Measurements from ENCODE around the gene ARID2.

The ARID2 gene

GRCh38 chr12:45816652-45817051 lies 87.1 kb downstream of the ARID2 start:
- TF ChIP-seq, protein P1, sequence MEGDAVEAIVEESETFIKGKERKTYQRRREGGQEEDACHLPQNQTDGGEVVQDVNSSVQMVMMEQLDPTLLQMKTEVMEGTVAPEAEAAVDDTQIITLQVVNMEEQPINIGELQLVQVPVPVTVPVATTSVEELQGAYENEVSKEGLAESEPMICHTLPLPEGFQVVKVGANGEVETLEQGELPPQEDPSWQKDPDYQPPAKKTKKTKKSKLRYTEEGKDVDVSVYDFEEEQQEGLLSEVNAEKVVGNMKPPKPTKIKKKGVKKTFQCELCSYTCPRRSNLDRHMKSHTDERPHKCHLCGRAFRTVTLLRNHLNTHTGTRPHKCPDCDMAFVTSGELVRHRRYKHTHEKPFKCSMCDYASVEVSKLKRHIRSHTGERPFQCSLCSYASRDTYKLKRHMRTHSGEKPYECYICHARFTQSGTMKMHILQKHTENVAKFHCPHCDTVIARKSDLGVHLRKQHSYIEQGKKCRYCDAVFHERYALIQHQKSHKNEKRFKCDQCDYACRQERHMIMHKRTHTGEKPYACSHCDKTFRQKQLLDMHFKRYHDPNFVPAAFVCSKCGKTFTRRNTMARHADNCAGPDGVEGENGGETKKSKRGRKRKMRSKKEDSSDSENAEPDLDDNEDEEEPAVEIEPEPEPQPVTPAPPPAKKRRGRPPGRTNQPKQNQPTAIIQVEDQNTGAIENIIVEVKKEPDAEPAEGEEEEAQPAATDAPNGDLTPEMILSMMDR (IDR thresholded peaks at IDR 0.05): no peak
- no peak overlapping the region for H3K27ac ChIP-seq

DNA sequence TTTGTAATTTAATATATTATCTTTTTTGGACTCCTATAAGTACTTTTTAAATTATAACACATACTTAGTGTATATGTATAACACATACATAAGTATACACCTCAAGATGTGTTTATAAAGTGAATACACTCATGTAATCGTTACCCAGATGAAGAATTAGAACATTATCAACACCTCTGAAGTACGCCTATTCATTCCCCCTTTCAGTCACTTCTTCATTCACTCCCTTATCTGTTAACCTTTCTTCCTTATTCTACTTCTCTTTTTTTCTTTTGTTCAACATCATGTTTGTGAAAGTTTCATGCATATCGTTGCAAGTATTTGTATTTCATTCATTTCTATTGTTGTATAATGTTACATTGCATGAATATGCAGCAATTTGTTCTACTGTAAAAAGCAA lies 98.5 kb downstream of the ARID2 start:
- TF ChIP-seq, protein P1 (IDR thresholded peaks at IDR 0.05): no peak
- TF ChIP-seq ZFX (IDR thresholded peaks at IDR 0.05; ENCODE audit: borderline replicate concordance): no peak
- no peak overlapping the region for H3K27ac ChIP-seq

DNA sequence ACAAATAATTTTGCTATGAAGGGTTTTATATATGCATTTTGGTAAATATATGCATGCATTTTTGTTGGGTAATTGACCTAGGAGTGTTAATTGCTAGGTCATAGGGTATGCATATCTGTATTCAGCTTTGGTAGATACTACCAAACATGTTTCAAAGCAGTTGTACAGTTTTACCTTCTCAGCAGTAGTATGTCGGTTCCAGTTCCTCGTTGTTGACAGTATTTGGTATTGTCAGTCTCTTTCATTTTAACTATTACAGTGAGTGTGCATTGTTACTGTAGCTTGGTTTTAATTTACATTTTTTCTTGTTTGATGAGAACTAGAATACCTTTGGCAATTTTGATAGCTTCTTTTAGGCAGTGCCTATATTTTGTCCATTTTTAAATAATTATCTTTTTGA lies 98.9 kb downstream of the ARID2 start:
- H3K27ac ChIP-seq: no peak overlapping the region
- TF ChIP-seq ZFX (IDR thresholded peaks at IDR 0.05; ENCODE audit: borderline replicate concordance): no peak
- TF ChIP-seq, protein P1 (IDR thresholded peaks at IDR 0.05): no peak

GRCh38 chr12:45831590-45831989 lies 102.1 kb downstream of the ARID2 start:
- H3K27ac ChIP-seq: no peak overlapping the region
- TF ChIP-seq, protein P1 (IDR thresholded peaks at IDR 0.05): no peak
- TF ChIP-seq ZFX (IDR thresholded peaks at IDR 0.05; ENCODE audit: borderline replicate concordance): no peak

DNA sequence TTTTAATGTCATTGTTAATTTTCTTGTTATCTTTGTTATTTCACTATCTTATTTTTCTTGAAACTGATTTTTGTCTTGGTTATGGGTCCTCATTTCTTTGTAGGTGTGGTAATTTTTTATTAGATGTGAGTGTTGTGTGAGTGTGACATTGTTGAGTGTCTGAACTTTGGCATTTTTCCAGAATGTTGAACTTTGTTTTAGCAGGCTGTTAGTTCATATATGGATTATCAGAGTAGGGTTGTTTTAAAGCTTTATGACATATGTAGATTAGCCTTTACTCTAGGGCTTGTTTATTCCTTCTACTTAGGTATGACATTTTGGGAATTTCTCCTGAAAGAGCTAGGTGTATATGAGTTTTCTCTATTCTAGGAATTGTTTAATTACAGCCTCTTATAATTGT lies 103.9 kb downstream of the ARID2 start:
- no peak for TF ChIP-seq ZFX (IDR thresholded peaks at IDR 0.05; ENCODE audit: borderline replicate concordance)
- TF ChIP-seq, protein P1 (IDR thresholded peaks at IDR 0.05): no peak
- H3K27ac ChIP-seq: no peak overlapping the region

DNA sequence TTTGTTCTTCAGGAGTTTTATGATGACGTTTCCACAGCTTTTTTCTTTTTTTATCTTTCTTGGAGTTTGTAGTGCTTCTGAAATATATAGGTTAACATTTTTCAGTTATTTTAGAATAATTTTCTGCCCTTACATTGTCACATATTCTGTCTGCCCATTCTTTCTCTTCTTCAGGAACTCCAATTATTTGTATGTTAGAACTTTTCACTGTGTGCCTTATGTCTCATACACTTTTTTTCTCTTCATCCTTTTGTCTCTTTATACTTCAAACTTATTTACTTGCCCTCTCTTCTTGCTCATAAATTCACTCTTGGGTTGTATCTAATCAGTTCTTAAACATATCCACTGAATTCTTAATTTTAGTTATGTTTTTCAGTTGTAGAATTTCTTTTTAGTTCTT lies 105.3 kb downstream of the ARID2 start:
- no peak for TF ChIP-seq ZFX (IDR thresholded peaks at IDR 0.05; ENCODE audit: borderline replicate concordance)
- TF ChIP-seq, protein P1 (IDR thresholded peaks at IDR 0.05): no peak
- no peak overlapping the region for H3K27ac ChIP-seq

- TF ChIP-seq, protein P1 (IDR thresholded peaks at IDR 0.05): no peak
- TF ChIP-seq ZFX (IDR thresholded peaks at IDR 0.05; ENCODE audit: borderline replicate concordance): no peak
- no peak overlapping the region for H3K27ac ChIP-seq
Observed at GRCh38 chr12:45839917-45840316, 110.4 kb downstream of the ARID2 start.

Measured in 22Rv1 (cell line).